A673 (cell line): ENCODE results near the gene PLN.

ENCODE experiments used
- EZH2 ChIP-seq: fragments of 200-600 bp; sonication (generic); IDR thresholded peaks from 2 replicates; pipeline ENCODE4 v1.6.1; 2017; ENCODE audit warnings: borderline replicate concordance, low read depth, mild to moderate bottlenecking, mixed read lengths, antibody characterized with exemption, low read length; ENCODE audit not compliant: poor library complexity, severe bottlenecking
- TF ChIP-seq, protein P1 (sequence below): fragments of 300-800, 200-600 bp; sonication (generic); conservative IDR thresholded peaks from 2 replicates; pipeline ENCODE4 v1.5.1; 2017; ENCODE audit warnings: low read depth, mild to moderate bottlenecking, antibody characterized with exemption, low read length, moderate library complexity, mixed read lengths

DNA sequence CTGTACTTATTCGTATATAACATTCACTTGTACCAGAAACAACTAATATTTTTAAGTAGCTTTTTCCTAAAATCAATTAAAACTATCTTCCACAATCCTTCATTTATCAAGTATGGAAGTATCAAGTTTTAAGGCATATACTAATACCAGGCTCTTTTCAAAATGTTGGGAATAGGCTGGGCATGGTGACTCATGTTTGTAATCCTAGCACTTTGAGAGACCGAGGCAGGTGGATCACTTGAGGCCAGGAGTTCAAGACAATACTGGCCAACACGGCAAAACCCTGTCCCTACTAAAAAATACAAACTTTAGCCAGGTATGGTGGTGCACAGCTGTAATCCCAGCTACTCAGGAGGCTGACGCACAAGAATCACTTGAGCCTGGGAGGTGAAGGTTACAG is 25.7 kb upstream of the PLN start:
- TF ChIP-seq, protein P1, sequence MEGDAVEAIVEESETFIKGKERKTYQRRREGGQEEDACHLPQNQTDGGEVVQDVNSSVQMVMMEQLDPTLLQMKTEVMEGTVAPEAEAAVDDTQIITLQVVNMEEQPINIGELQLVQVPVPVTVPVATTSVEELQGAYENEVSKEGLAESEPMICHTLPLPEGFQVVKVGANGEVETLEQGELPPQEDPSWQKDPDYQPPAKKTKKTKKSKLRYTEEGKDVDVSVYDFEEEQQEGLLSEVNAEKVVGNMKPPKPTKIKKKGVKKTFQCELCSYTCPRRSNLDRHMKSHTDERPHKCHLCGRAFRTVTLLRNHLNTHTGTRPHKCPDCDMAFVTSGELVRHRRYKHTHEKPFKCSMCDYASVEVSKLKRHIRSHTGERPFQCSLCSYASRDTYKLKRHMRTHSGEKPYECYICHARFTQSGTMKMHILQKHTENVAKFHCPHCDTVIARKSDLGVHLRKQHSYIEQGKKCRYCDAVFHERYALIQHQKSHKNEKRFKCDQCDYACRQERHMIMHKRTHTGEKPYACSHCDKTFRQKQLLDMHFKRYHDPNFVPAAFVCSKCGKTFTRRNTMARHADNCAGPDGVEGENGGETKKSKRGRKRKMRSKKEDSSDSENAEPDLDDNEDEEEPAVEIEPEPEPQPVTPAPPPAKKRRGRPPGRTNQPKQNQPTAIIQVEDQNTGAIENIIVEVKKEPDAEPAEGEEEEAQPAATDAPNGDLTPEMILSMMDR = no peak
- TF ChIP-seq EZH2 = no peak
